Upper lobe of left lung (tissue), 4 donors: Measurements from ENCODE around the gene AADAC.

Experiments
- POLR2A ChIP-seq, 4 donors: fragments of 450-650 bp; IDR thresholded peaks; one replicate each; pipeline ENCODE4 v1.5.1; 2016 to 2017; ENCODE audit warnings: antibody characterized with exemption in 4 of 4, mild to moderate bottlenecking in 2 of 4
- POLR2AphosphoS5 ChIP-seq, 2 donors: sonication (generic); formaldehyde crosslinking; IDR thresholded peaks; one replicate each; pipeline ENCODE4 v1.5.1; 2017; ENCODE audit warnings: antibody characterized with exemption in 2 of 2
- TF ChIP-seq, protein P1 (sequence below), 6 experiments: fragments of 450-650 bp in 4 of 6; fragments of 200-600 bp in 2 of 6; sonication (generic) in 2 of 6; IDR thresholded peaks; one replicate each; pipeline ENCODE4 v1.5.1; 2016 to 2019; ENCODE audit warnings: antibody characterized with exemption in 6 of 6

DNA sequence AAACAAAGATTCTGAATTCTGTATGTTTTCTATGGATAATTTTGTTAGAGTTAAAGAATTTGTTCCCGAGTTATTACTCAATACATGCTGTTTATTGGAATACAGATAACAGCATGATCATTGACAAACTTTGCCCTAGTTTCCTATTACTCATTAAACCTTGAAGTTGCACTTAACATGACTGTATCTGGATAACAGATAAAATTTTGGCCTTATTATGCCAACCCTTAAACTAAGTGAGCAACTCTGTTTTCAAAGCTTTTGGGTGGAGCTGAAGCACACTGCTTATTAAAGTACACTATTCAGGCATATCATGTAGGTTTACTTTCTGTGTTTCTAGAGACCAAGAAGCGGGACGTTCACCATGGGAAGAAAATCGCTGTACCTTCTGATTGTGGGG is at the start of gene AADAC:
- TF ChIP-seq, protein P1, sequence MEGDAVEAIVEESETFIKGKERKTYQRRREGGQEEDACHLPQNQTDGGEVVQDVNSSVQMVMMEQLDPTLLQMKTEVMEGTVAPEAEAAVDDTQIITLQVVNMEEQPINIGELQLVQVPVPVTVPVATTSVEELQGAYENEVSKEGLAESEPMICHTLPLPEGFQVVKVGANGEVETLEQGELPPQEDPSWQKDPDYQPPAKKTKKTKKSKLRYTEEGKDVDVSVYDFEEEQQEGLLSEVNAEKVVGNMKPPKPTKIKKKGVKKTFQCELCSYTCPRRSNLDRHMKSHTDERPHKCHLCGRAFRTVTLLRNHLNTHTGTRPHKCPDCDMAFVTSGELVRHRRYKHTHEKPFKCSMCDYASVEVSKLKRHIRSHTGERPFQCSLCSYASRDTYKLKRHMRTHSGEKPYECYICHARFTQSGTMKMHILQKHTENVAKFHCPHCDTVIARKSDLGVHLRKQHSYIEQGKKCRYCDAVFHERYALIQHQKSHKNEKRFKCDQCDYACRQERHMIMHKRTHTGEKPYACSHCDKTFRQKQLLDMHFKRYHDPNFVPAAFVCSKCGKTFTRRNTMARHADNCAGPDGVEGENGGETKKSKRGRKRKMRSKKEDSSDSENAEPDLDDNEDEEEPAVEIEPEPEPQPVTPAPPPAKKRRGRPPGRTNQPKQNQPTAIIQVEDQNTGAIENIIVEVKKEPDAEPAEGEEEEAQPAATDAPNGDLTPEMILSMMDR (IDR thresholded peaks at IDR 0.05), result no peak
- TF ChIP-seq POLR2AphosphoS5 (IDR thresholded peaks at IDR 0.05) (no peak), POLR2A (IDR thresholded peaks at IDR 0.05) (no peak)
